AG04450 (cell line): ENCODE measurements around the gene DPP7. TPM values are rescaled to one million over a fixed set of nuclear protein-coding genes. Genes with fewer than 3 reads are reported as not detected.
A peak's percentile ranks its signal among the peaks of the same experiment; 100 is the strongest.

ENCODE experiments used
- CTCF ChIA-PET: fragments of 300-600, 350-600 bp; formaldehyde crosslinking; extraction: SDS; loops from one replicate; lab custom pipeline; 2022; ENCODE audit warnings: antibody characterized with exemption, inconsistent platforms; lab: Charles Lee
- POLR2A ChIA-PET: fragments of 350-600 bp; formaldehyde crosslinking; extraction: SDS; loops from one replicate; lab custom pipeline; 2021; ENCODE audit warnings: antibody characterized with exemption, inconsistent platforms; lab: Yijun Ruan, JAX
- DNase-seq: peaks from one replicate; pipeline ENCODE4 v3.0.0-alpha.2; 2011; ENCODE audit warnings: low read depth, low spot score
- H3K27ac ChIP-seq: one replicate; pipeline ENCODE4 v1.5.1; 2012; ENCODE audit warnings: low read depth, low read length, control low read depth
- H3K27me3 ChIP-seq: one replicate; pipeline ENCODE4 v1.6.0; 2012; ENCODE audit warnings: low read length; ENCODE audit not compliant: control insufficient read depth, insufficient read depth
- H3K4me3 ChIP-seq: 2 replicates; pipeline ENCODE4 v1.5.1; 2011; ENCODE audit warnings: mild to moderate bottlenecking, low read depth, low read length, control low read depth
- H3K9me3 ChIP-seq: 2 replicates; pipeline ENCODE4 v1.5.1; 2012; ENCODE audit warnings: low read length; ENCODE audit not compliant: control insufficient read depth, insufficient read depth
- polyA plus RNA-seq: library from polyadenylated mRNA; depleted of rRNA; stranded (reverse); fragments of >200 nt; gene quantifications from 2 replicates; pipeline ENCODE4 v1.2.3, GENCODE V29; 2011
- TF ChIP-seq, protein P1 (sequence below): IDR thresholded peaks from 2 replicates; pipeline ENCODE4 v1.5.1; 2011; ENCODE audit warnings: low read depth, low read length, control low read depth, inconsistent platforms

Gene DPP7
- polyA plus RNA-seq, 1 experiment, result 30.6 TPM

DNA sequence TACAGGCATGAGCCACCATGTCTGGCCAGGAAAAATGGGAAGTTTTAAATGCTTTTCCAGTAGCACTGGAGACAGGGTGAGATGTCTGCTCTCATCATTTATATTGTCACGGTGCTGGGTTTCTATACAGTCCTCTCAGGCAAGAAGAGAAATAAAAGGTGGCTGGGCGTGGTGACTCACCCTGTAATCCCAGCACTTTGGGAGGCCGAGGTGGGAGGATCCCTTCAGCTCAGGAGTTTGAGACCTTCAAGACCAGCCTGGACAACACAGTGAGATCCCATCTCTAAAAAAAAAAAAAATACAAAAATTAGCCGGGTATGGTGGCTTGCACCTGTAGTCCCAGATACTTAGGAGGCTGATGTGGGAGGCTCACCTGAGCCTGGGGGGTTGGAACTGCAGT, 19.7 kb upstream of the DPP7 start:
- ChIA-PET POLR2A (no interaction called here), CTCF (no interaction called here)
- Histone ChIP-seq H3K4me3 (no peak overlapping the region), H3K9me3 (peaks cover 6% of the 10 kb centered on the region; the same call in 1 of the 2 replicates), H3K27ac (no peak overlapping the region), H3K27me3 (peaks cover 23% of the 10 kb centered on the region)
- DNase-seq, result no peak
- TF ChIP-seq, protein P1, sequence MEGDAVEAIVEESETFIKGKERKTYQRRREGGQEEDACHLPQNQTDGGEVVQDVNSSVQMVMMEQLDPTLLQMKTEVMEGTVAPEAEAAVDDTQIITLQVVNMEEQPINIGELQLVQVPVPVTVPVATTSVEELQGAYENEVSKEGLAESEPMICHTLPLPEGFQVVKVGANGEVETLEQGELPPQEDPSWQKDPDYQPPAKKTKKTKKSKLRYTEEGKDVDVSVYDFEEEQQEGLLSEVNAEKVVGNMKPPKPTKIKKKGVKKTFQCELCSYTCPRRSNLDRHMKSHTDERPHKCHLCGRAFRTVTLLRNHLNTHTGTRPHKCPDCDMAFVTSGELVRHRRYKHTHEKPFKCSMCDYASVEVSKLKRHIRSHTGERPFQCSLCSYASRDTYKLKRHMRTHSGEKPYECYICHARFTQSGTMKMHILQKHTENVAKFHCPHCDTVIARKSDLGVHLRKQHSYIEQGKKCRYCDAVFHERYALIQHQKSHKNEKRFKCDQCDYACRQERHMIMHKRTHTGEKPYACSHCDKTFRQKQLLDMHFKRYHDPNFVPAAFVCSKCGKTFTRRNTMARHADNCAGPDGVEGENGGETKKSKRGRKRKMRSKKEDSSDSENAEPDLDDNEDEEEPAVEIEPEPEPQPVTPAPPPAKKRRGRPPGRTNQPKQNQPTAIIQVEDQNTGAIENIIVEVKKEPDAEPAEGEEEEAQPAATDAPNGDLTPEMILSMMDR, result no peak

DNA sequence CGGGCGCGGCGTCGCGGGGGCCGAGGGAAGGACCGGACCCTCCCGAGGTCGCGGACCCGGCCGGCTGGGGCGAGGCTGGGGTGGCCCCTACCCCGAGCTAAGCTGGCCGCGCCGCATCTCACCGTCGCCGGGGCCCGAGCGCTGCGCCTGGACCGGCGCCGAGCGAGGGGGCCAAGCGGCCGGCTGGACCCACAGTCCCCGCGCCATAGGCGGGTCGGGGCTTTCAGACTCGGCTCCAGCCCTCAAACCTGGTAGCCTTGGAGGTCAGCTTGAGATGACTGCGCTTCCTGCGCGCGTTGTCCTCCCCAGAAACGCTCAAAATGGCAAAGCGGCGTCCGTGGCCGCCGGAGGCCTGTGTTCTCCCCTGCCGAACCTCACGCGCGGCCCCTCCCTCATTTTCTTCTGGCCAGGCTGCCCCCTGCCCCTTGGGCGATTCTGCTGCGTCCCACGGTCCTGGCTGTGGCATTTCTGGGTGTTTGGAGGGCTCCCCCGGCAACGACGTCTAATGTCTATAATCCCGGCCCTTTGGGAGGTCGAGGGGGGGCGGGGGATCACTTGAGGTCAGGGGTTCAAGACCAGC, 15.7 kb upstream of the DPP7 start:
- H3K4me3 ChIP-seq, result peak overlapping the region; percentile 77
- H3K9me3 ChIP-seq, result peaks cover 6% of the 10 kb centered on the region; the same call in 1 of the 2 replicates
- no peak overlapping the region for H3K27ac ChIP-seq
- DNase-seq, result no peak
- TF ChIP-seq, protein P1, result no peak
- POLR2A ChIA-PET, result interaction anchor here (0.6 to 2.6 kb wide), 13 partner anchors 9 to 402 kb away, joined by 3 to 28 read pairs (median 4); partner anchors contain the start of genes GRIN1, MAN1B1, SSNA1 and TPRN
- CTCF ChIA-PET, result no interaction called here
- no peaks in the 10 kb centered on the region for H3K27me3 ChIP-seq

DNA sequence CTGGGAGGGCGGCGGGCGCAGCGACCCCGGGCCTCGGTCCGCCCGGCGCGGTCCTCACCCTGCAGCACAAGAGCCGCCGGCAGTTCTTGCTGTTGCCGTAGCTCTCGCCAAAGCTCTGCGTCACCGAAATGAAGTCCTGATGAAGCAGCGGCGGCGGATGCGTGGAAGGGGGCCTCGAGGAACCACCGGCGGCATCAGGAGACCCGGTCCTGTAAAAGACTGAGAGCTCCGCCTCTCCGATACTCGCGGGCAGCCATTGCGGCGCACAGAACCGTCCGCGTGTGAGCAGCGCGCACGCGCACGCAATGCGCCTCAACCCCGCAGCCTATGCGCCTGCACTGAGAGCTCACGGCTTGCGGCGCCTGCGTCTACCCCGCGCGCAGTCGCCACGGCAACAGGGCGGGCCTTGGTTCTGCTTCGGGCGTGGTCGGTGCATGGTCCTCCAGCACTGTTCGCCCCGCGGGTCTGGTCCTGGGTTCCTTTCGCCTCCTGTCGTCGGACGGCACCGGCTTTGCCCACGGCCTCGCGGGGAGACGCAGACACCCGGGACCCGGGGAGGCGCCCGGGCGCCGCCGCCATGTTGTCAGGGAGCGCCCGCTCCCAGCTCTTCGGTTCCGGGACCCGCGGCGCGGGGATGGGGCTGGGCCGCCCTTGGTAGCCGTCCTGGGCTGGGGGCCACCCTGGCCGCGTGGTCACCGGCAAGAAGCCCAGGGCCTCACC, 15.1 kb upstream of the DPP7 start:
- POLR2A ChIA-PET, result interaction anchor here (0.6 to 2.6 kb wide), 13 partner anchors 10 to 401 kb away, joined by 3 to 28 read pairs (median 4); partner anchors contain the start of genes GRIN1, MAN1B1, SSNA1 and TPRN
- peak; percentile 75 for DNase-seq
- TF ChIP-seq, protein P1, result no peak
- CTCF ChIA-PET, result interaction anchor here (0.6 to 0.8 kb wide), 2 partner anchors 9 to 98 kb away, joined by 3 to 11 read pairs; partner anchors contain the start of genes GRIN1 and RNF224
- no peaks in the 10 kb centered on the region for H3K27me3 ChIP-seq
- H3K4me3 ChIP-seq, result peak overlapping the region; percentile 77
- peak overlapping the region; percentile 31 for H3K27ac ChIP-seq
- peaks cover 6% of the 10 kb centered on the region; the same call in 1 of the 2 replicates for H3K9me3 ChIP-seq

DNA sequence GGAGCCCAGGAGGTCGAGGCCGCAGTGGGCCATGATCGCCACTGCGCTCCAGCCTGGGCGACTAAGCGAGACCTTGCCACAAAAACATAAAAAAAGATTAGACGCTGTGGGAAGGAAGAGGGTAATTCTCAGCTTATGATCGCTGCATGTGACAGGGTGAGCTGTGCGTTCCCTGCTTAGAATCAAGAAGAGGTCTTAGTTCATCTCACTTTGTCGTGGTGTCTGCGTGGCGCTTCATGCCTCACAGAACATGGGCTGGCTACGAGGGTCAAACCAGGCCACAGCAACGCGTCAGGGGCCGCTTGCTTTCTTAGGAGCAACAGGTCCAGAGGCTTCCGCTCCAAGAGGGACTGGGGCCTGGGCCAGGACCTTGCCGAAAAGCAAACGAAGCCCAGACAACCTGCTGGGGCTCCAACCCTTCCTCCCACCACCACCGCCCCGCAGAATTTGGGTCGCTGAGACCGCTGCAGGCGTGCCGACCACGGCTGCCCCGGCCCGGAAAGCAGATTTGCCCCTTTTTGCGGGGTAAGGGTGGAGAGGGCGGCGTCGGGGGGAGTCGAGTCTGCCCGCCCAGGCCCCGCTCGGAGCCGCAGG, 14.4 kb upstream of the DPP7 start:
- ChIA-PET POLR2A (interaction anchor here (0.9 to 2.6 kb wide), 9 partner anchors 12 to 400 kb away, joined by 3 to 28 read pairs (median 7); partner anchors contain the start of genes SSNA1, TPRN and TUBB4B), CTCF (interaction anchor here (0.6 to 0.9 kb wide), 3 partner anchors 10 to 108 kb away, joined by 3 to 11 read pairs (median 4); partner anchors contain the start of genes GRIN1 and RNF224)
- H3K4me3 ChIP-seq, result peak overlapping the region; percentile 77
- TF ChIP-seq, protein P1, result no peak
- no peak for DNase-seq
- H3K27me3 ChIP-seq, result no peaks in the 10 kb centered on the region
- H3K9me3 ChIP-seq, result peaks cover 6% of the 10 kb centered on the region; the same call in 1 of the 2 replicates
- peak overlapping the region; percentile 31 for H3K27ac ChIP-seq
